ENCODE data around the gene RNASET2. TPM values are rescaled to one million over a fixed set of nuclear protein-coding genes. Genes with fewer than 3 reads are reported as not detected.

The RNASET2 gene, protein sequence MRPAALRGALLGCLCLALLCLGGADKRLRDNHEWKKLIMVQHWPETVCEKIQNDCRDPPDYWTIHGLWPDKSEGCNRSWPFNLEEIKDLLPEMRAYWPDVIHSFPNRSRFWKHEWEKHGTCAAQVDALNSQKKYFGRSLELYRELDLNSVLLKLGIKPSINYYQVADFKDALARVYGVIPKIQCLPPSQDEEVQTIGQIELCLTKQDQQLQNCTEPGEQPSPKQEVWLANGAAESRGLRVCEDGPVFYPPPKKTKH
- 16.8 and 21.7 TPM in 2 replicates for total RNA-seq

DNA sequence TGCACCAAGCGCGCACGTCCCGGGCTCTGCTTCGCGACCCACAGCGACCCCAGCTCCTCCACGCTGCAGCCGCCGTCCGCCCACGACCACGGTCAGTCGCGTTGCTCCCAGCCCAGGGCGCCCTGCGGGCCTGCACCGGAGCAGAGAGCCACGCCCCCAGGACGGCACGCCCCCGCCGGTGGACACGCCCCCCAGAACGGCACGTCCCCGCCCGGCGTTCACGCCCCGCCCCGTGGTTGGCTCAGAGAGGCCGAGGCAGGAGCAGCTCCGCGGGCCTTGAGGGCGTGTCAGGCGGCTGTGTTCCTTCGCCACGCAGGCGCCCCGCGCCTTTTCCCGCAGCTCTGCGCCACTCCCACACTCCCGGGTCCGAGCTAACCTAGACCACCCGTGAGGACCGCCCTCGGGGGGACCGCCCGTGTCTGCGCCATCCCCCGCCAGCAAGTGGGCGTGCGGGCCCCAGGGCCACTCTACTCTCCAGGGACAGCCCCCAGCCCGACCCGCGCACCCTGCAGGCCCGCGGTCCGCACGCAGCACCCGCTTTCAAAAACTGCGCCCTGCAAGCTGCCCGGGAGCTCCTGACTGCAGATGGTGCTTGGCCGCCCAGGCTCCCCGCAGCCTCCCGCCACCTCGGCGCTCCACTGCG is at the start of gene RNASET2:
Gene RNASET2, minus strand, starts transcription at position 107 of the 643 bp plus-strand sequence. CDS start 368 bp downstream, outside the sequence.

GRCh38 chr6:166999145-166999883 is 43.0 kb upstream of the RNASET2 start, which contains the start of gene CEP43:
Gene CEP43, plus strand, starts transcription at chr6:166999397. Its CDS starts 16 bp downstream, at chr6:166999413.

Other genes starting within 250 kb of the RNASET2 start
- 11.0 and 12.9 TPM in 2 replicates for gene CEP43, start 42.8 kb upstream of the RNASET2 start, total RNA-seq
- gene CCR6, start 166.5 kb upstream of the RNASET2 start, total RNA-seq: not detected in 2 replicates
- gene GPR31, start 201.4 kb upstream of the RNASET2 start, total RNA-seq: not detected in 2 replicates